Prostate gland (tissue), 2 donors: Measurements from ENCODE around the gene GPATCH2L.

Source experiments
- CTCF ChIP-seq, 4 experiments: fragments of 200-600 bp in 2 of 4; fragments of 450-650 bp in 2 of 4; sonication (generic) in 2 of 4; IDR thresholded peaks; 1 replicate in 3 of 4; 2 replicates in 1 of 4; pipeline ENCODE4 v1.5.1; 2016 to 2019; ENCODE audit warnings: antibody characterized with exemption in 4 of 4, mild to moderate bottlenecking in 2 of 4, moderate library complexity in 2 of 4
- POLR2A ChIP-seq: fragments of 450-650 bp; IDR thresholded peaks from one replicate; pipeline ENCODE4 v1.6.1; 2016; ENCODE audit warnings: antibody characterized with exemption, mild to moderate bottlenecking
- POLR2AphosphoS5 ChIP-seq: sonication (generic); formaldehyde crosslinking; IDR thresholded peaks from one replicate; pipeline ENCODE4 v1.6.1; 2017; ENCODE audit warnings: antibody characterized with exemption

- TF ChIP-seq CTCF (IDR thresholded peaks at IDR 0.05) (no peak), POLR2A (no peak), POLR2AphosphoS5 (no peak)
Measured at GRCh38 chr14:76112889-76113624, 38.7 kb upstream of the GPATCH2L start.
